Frontal cortex (tissue), 4 donors: ENCODE measurements around the gene SWT1. TPM values are rescaled to one million over a fixed set of nuclear protein-coding genes. Genes with fewer than 3 reads are reported as not detected.

Experiments used
- DNase-seq, 2 donors: peaks; one replicate each; pipeline ENCODE4 v3.0.0; 2012; ENCODE audit warnings: low spot score in 2 of 2
- FAIRE-seq: peaks from 2 replicates; lab custom pipeline; 2012; peaks lifted over from hg19 to GRCh38; lab: Jason Lieb, UNC
- total RNA-seq: library from RNA; depleted of rRNA; stranded (reverse); fragments of >200 nt; gene quantifications from one replicate; pipeline ENCODE4 v1.2.3, GENCODE V29; 2014
- donor health status: control.
- donor health status: control.
- donor health status: control.

Gene SWT1
- total RNA-seq, 1 donor from 2014 or later: 59.5 TPM

DNA sequence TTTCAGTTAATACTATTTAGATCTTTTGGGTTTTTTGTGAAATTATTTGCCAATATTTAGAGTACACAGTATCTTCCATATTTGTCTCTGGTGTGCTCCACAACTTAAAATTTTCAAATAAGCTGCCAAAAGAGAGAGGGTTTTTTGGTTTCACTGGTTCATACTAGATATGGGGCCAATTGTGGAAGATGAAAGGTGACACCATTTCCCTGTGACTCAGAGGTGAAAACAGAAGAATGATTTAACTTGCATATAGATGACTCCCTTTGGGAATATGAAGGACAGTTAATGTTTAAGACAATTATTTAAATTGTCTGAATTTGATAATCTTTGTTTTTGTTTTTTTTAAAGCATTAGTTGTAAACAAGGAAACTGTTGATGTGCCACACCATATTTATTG lies 122.6 kb downstream of the SWT1 start:
- FAIRE-seq (no peak), DNase-seq (no peak)

GRCh38 chr1:185280589-185280988 lies 123.6 kb downstream of the SWT1 start:
- FAIRE-seq (no peak), DNase-seq (no peak)

GRCh38 chr1:185281245-185281644 lies 124.3 kb downstream of the SWT1 start:
- DNase-seq: no peak
- no peak for FAIRE-seq

DNA sequence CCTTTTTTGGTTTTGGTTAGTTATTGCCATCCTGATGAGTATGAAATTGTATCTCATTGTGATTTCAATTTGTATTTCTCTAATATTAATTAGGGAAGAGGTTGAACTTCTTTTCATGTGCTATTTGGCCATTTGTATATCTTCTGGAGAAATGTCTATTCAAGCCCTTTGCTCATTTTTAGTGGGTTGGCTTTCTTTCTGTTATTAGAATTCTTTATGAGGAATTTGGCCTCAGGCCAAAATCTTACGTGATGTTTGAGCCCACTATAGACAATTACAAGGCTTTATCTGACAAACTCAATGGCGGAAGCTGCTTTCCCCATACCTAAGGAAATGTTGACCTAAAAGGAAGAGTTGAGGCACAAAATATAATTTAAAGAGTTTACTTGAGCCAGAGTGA lies 127.1 kb downstream of the SWT1 start:
- DNase-seq (no peak), FAIRE-seq (no peak)

DNA sequence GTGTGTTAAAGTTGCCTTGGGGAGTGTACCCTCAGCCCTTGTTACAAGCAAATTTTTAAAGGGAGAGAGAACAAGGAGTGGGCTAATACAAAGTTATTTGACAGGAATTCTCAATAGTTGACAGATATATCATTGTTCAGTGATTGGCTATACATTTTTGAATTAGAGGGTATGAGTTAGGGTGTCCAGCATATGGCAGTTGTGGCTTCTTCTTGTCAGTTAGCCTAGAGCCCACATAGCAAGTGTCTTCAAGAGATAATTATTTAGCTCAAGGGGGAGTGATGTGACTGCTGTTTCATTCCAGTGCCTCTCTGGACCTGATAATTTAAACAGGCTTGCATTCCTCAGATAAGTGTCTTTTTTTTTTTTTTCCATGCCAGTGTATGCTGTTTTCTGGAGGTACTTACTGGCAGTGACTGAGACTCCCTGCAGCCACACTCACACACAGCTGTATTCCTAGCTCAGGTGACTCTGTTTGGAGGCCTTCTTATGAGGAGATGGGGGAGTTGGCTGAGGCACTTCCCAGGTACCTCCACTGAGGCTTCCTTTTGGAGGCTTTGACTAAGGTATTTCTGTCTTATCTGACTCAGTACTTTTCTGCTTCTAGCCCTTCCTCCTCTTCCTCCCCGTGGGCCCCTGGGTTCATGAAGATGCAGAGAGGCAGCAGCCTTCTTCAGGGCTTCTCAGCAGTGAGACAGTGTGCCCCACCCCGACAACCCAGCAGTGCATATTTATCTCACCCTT lies 127.7 kb downstream of the SWT1 start:
- DNase-seq (no peak), FAIRE-seq (no peak)

GRCh38 chr1:185287451-185287850 lies 130.5 kb downstream of the SWT1 start:
- FAIRE-seq (no peak), DNase-seq (no peak)

GRCh38 chr1:185288435-185288834 lies 131.5 kb downstream of the SWT1 start:
- DNase-seq (no peak), FAIRE-seq (no peak)

GRCh38 chr1:185289880-185290279 lies 132.9 kb downstream of the SWT1 start:
- DNase-seq: no peak

DNA sequence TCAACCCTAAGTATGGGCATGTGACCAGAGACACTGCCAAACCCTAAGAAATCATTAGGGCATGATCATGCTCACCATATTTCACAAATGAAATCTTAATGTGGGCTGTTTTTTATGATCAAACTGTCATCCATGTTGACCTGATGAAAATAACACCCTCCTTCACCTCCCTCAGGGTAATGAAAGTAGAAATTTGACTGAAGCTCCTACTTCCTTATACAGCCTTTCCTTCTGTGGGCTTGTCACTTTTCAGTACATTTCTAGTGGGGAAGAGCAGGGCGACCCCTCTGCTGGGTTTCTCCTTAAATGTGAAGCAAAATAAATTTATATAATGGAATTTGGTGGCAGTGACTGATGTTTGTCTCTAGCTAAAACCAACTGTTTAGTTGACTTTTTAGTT lies 134.2 kb downstream of the SWT1 start:
- DNase-seq: no peak
- FAIRE-seq: no peak

More at GRCh38 chr1:185289880-185290279, 132.9 kb downstream of the SWT1 start:
- FAIRE-seq: no peak

GRCh38 chr1:185291652-185292051 lies 134.7 kb downstream of the SWT1 start:
- no peak for FAIRE-seq

GRCh38 chr1:185292237-185292636 lies 135.3 kb downstream of the SWT1 start:
- DNase-seq (no peak), FAIRE-seq (peak; percentile 64)

More at GRCh38 chr1:185291652-185292051, 134.7 kb downstream of the SWT1 start:
- DNase-seq: no peak

GRCh38 chr1:185293967-185294542 lies 137.1 kb downstream of the SWT1 start:
- FAIRE-seq (no peak), DNase-seq (no peak)

DNA sequence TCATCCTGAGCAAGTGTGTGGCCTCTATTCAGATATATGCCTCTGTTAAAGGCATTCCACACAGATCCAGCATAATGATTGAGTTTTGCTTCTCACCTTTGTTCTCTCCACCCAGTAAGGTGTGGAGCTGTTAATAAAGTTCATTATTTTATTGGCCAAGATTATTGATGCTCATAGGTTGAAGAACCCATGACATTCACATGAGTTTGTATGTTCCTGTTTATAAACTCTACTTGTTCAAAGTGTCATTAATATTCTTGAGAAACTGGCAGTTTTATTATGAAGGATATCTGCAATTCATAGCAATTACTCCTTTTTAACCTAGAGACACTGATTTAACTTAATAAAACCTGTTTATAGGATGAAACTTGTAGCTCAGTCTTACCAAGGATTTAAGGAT lies 138.1 kb downstream of the SWT1 start:
- DNase-seq: no peak
- FAIRE-seq: no peak

DNA sequence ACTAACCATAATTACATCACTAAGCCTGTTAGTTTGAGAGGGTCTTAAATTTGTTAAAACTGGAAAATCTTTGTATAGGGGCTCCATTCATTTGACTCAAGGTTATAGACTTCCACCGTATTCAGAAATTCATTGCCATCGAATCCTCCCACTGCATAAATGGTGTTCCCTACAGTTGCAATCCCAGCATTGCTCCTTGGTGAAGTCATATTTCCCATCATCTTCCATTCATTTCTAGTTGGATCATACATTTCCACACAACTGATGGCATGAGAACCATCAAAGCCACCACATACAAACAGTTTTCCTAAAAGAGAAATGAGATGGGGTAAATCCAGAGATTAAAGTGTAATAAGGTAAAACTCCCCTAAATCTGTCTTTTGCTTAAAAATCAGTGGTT lies 141.0 kb downstream of the SWT1 start:
- DNase-seq: no peak
- FAIRE-seq: no peak

- DNase-seq (no peak), FAIRE-seq (no peak)
Observed at GRCh38 chr1:185300152-185300551, 143.2 kb downstream of the SWT1 start.

DNA sequence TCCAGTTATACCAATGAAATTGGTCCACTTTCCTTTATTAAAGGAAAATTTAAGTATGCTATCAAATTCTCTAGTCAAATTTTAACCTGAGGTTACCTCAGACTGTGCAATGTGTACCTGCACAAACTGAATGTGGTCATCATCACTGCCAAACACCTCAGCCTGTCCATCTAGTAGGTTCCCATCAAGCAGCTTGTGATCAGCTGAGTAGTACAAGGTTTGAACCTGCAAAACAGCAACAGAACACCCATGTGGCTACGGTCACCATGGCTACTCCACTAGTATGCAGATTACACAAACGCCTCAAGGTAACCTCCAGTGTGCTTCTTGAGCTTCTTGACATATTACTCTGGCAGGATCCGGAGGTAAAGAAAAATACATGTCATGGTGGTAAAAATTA lies 148.5 kb downstream of the SWT1 start:
- DNase-seq (no peak), FAIRE-seq (no peak)

DNA sequence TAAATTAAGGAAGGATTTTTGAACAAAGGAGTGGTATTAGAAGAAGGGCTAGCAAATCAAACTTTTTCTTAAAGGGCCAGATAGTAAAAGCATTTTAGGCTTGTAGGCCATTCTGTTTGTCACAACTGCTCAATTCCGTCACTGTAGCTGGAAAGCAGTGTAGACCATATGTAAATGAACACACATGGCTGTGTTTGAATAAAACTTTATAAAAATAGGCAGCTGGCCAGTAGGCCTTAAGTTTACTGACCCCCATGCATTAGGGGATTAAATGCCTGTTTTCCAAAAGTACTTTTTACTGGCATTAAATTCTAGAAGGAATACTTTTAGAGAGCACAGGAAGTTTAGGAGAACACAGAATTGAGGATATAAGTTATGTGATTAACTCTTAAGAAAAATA lies 151.2 kb downstream of the SWT1 start:
- FAIRE-seq (no peak), DNase-seq (no peak)

GRCh38 chr1:185309566-185309965 lies 152.6 kb downstream of the SWT1 start:
- DNase-seq (no peak), FAIRE-seq (no peak)

DNA sequence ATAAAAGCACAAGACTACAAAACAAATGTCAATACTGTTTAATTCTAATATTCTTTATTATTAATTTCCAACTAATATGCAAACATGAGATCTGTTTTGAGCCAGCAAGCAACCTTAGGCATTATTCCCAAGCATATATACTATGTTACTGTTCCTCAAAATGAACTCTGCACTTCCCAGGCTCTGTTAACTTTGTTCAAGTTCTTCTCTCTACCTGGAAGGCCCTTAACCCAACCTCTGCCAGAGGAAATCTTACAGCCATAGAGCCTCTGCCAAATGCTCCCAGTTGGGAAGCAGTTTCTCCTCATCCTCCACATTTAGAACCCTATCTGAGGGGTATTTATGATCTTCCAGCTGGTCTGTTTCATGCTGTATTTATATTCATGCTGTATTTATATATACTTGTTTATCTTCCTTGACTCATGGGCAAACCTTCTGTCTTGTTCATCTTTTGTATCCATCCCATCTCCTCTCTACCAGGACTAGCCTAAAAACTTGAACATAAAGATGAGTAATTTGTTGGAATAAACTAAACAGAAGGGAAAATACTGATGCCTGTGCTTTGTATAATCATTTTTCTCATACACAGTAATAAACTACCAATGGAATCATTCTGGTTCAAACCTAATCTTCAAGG lies 154.7 kb downstream of the SWT1 start:
- DNase-seq (no peak), FAIRE-seq (no peak)

GRCh38 chr1:185312361-185313138 lies 155.6 kb downstream of the SWT1 start:
- DNase-seq: no peak
- no peak for FAIRE-seq

- no peak for DNase-seq
- FAIRE-seq: no peak
Observed at GRCh38 chr1:185314411-185314810, 157.4 kb downstream of the SWT1 start.
